GM12801 (cell line): ENCODE measurements around the gene PSMD14.

Experiments used
- TF ChIP-seq, protein P1 (sequence below): IDR thresholded peaks from one replicate; pipeline ENCODE4 v1.5.1; 2011; ENCODE audit warnings: control low read depth; ENCODE audit not compliant: insufficient read length; ENCODE audit errors: extremely low read depth

PSMD14 gene

DNA sequence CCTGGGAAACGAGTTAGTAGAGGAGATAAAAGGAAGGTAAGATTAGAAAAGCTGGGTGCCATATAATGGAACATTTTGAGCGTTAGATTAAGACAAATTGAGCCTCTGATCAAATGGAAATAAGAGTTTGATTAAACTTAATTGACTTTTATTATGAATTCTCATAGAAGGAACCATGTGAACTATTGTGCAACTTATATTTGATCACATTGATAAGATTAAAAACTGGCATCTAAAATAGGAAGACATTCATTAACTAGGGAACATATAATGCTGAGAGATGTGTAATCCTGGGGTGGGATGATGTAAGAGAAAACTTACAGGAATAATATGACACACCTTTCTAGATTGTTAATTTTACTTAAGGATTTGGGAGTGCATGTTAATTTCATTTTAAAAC is 130.4 kb downstream of the PSMD14 start:
- TF ChIP-seq, protein P1, sequence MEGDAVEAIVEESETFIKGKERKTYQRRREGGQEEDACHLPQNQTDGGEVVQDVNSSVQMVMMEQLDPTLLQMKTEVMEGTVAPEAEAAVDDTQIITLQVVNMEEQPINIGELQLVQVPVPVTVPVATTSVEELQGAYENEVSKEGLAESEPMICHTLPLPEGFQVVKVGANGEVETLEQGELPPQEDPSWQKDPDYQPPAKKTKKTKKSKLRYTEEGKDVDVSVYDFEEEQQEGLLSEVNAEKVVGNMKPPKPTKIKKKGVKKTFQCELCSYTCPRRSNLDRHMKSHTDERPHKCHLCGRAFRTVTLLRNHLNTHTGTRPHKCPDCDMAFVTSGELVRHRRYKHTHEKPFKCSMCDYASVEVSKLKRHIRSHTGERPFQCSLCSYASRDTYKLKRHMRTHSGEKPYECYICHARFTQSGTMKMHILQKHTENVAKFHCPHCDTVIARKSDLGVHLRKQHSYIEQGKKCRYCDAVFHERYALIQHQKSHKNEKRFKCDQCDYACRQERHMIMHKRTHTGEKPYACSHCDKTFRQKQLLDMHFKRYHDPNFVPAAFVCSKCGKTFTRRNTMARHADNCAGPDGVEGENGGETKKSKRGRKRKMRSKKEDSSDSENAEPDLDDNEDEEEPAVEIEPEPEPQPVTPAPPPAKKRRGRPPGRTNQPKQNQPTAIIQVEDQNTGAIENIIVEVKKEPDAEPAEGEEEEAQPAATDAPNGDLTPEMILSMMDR = no peak

DNA sequence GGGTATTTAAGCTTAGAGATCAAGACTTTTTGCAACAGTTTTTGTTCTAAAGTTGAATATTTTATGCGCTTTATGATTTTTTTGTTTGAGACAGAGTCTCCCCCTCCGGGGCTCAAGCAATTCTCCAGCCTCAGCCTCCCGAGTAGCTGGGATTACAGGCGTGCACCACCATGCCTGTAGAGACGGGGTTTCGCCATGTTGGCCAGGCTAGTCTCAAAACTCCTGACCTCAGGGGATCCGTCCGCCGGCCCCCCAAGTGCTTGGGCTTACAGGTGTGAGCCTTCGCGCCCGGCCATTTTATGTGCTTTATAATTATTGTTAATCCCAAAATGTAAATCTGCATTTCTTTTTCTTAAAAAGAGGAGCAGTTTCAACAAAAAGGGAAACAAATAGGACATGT is 136.9 kb downstream of the PSMD14 start:
- TF ChIP-seq, protein P1 = no peak

DNA sequence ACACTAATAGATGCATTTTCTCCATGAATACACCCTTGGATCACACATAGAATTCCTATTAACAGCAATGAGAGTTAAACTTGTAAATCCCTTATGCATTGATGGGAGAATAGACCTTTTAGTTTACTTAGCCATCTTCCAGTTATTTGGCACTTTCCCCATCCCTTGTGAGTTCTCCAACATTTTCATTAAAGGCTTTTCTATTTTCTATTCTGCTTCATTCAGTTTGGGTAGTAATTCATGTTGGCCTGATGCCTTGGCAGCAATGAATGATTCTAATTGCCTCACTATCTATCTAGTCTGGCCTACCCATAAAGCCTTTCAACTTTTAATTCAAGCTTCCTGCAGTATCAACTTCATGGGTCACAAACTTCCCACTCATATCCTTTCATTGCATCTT is 140.2 kb downstream of the PSMD14 start:
- TF ChIP-seq, protein P1 = no peak
